GM19043 (cell line): Measurements from ENCODE around the gene DLGAP4.

Source experiments
- ATAC-seq: cut with Tn5 transposase; IDR thresholded peaks from one replicate; pipeline ENCODE4 v1.9.1; 2021; ENCODE audit warnings: low read depth; ENCODE audit not compliant: unreplicated experiment

Gene DLGAP4

DNA sequence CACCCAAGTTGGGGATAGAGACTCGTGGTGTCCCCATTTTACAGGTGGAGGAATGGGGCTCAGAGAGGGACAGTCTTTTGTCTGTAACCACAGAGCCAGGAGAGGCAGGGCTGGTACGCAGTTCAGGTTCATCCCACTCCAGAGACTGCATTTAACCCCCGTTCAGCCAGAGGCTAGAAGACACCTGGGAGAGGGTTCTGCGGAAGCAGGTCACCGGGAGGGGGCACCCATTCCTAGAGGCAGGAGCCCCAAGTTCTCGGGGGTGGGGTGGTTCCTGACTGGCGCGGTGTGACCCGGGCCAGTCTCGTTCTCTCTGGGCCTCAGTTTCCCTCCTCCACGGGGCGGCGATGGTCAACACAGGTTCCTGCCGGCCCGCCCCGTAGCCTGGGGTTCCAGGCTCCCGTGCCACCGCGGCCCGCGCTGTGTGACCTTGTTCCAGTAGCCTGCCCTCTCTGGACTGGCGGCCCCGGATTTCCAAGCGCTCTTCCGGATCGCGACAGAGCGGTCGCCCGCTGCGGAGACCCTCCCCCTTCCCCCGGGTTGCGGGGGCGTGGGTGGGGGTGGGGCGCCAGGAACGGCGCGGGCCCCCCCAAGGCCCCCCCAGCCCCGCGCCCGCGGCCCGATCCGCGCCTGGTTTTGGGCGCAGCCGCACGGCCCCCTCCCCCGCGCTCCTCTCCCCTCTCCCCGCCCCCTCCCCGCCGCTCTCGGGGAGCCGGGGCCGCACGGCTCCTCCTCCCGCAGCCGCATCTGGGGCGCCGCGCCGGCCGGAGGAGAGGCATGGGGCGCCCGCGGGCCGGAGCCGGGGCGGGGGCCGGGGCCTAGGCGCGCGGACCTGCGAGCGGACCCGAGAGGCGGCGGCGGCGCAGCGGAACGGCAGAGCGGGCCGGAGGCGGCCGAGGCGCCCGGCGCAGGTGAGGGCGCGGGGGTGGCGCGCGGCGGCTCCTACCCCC is at the start of gene DLGAP4:
TSS of gene DLGAP4 (plus strand) at position 738 of the 950 bp plus-strand sequence. CDS start 125,379 bp downstream, outside the sequence.
- ATAC-seq, result no peak

GRCh38 chr20:36259177-36260061 is 46.7 kb upstream of the DLGAP4 start:
- no peak for ATAC-seq

GRCh38 chr20:36260316-36260715 is 45.8 kb upstream of the DLGAP4 start:
- no peak for ATAC-seq

DNA sequence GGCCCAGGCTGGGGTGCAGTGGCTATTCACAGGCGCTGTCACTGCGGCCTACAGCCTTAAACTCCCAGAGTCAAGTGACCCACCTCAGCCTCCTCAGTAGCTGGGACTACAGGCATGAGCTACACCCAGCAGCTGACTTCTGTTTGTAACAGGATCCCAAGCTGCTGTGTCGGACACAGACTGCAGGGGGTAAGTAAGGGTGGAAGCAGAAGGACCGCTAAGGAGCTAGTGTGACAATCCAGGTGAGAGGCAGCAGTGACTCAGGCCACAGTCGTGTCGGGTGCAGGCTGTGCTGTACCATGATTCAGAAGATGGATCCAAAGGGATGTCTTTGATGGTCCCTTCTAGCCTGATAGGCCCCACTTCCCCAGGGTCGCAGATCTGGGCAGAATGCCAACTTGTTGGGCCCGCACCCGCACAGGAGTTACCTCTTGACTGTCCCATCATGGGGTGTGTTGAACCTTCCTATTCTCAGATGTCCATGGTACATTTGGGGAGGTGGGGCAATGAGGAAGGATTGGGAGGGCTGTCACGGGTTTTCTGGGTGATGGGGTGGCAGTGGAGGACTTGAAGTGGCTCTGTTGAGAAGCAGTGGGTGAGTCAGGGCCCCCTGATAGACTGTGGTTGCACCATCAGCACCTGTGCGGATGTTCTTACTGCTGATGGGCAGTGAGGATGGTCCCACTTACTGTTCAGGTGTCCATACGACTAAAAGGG is 44.6 kb upstream of the DLGAP4 start:
- ATAC-seq, result no peak

DNA sequence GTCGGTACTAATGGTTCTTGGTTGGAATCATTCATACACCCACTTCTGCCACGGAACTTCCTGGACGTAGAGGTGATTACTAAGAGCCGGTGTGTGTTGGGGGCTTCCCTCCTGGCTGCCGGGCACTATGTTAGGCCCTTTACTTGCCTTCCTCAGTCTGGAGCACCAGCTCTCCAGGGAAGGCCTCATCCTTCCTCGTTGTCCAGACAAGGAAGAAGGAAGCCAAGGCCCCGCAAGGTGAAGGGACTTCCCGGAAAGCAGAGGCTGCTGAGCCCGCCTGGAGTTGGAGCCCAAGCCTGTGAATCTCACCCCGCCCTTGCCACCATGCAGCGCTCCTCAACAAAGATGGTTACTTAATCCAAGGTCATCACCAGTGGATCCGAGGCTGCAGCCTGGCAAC is 43.7 kb upstream of the DLGAP4 start:
- ATAC-seq, result no peak

- ATAC-seq, result no peak
Measured at GRCh38 chr20:36264426-36265246, 41.5 kb upstream of the DLGAP4 start.

- ATAC-seq, result no peak
Measured at GRCh38 chr20:36266189-36266588, 40.0 kb upstream of the DLGAP4 start.

- no peak for ATAC-seq
Measured at GRCh38 chr20:36267605-36268381, 38.3 kb upstream of the DLGAP4 start.

DNA sequence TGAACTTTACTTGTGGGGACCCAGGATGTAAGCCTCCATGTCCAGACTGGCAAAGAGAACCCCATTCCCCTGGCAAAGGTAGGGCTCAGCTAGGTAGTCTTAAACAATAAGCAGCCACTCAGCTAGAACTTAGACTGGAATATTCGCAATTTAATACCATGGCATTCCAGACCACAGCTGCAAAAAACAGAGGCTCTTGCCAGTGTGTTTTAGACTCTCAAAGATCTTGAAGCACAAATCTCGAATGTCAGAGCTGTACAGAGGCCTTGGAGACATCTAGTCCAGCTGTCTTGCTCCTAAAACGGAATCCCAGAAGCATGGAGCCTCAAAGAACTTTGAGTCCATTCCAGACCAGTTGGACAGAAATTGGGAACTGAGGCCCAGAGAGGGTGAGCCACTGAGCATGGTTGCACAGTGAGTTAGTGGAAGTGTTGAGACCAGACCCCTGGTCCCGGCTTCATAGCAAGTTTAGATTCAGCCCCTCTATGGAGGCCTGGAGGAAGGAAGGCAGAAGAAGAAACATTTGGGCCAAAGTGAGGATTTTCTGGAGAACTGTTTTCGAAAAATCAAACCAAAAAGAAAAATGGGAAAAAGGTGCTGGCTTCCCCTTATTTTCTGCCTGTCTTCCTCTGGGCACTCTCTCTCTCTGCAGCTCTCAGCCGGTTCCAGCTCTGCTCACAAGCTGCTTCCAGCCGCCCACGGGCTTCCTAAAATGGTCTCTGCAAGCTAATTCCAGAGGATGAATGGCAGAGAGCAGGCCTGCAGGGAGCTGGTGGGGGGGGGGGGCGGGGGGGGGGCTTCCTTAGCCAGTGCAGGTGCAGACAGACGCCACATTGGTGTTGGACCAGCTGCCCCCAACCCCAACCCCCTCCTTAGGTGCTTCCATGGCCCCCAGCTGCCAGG is 37.4 kb upstream of the DLGAP4 start:
- ATAC-seq, result no peak

DNA sequence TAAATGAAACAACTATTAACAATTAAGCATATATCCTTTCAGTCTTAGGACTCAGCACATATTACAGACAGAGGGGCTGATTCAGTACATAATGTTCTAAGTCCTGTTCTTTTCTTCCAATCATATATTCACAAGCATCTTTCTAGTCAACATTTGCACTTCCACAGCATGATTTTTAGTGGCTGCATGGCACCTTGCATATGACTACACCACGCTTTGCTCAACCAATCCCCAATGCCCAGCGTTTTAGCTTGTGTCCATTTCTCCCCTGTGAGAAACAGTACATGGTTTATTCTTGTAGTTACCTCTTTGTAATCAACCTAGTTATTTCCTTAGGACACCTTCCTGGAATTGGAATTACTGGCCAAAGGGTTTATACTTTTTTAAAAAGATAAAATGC is 36.6 kb upstream of the DLGAP4 start:
- ATAC-seq, result no peak

DNA sequence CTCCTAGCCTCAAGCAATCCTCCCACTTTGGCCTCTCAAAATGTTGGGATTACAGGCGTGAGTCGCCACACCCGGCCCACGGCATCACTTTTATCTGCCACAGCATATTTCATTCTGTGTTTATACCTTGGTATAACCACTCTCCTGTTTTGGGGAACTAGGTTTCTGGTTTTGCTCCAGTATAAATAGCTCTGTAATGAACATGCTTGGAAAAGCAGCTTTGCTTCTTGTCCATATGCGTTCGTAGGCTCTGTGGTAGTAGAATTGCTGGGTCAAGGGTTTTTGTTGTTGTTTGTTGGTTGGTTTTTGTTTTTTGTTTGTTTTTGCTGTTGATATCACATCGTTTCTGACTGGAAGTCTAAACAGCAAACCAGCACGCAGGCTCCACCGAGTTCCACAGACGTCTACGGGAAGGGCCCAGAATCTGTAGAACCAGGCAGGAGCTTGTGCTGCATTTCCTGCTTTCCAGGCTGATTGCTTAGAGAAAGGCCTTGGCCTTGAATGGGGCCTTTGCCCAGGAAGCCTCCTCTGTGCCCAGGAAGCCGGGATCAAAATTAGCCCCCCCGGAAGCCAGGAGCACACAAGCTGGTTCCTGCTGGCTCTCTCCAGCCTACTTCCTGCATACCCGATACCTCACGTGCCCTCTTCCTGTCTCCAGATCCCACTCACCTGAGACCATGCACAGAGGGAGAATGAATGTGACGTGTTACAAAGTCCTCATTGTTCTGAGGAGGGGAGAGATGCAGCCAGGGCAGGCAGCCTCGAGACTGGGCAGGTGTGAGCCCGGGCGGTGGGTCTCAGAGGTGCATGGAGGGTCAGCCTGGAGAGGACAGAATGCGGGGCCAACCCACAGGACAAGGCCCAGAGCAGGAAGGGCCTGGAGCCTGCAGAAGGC is 35.1 kb upstream of the DLGAP4 start:
- ATAC-seq, result no peak

DNA sequence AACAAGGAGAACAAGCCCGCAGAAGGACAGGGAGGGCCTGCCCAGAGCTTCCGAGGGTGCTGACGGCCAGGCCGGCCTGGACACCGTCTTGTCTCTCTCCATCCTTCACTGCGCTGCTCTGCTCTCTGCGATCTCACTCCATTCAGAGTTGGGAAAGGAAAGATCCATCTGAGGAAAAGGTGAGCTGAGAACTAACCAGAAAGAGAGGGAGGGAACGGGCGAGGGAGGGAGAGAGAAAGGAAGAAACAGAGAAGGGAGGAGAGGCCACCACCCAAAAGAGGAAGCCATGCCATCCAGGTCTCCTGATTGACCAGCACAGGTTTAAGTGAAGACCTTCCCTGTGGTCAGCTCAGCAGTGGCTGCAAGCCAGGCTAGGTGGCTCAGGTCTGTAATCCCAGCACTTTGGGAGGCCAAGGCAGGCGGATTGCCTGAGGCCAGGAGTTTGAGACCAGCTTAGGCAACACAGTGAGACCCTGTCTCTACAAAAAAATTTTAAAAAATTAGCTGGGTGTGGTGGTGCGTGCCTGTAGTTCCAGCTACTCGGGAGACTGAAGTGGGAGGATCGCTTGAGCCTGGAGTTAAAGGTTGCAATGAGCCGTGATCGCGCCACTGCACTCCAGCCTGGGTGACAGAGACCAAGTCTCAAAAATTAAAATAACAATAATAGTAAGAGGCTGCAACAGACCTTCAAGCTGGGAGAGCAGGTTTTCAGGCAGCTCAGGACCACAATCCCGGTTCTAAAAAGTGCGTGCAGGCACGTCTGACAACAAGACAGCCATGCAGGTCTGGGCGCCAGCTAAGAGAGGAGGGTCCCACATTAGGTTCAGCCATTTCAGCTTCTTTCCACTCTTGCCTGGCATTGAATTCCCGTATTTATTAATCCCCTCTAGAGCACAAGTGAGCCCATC is 34.2 kb upstream of the DLGAP4 start:
- no peak for ATAC-seq

- no peak for ATAC-seq
Measured at GRCh38 chr20:36272547-36273220, 33.5 kb upstream of the DLGAP4 start.

- ATAC-seq, result no peak
Measured at GRCh38 chr20:36273414-36274180, 32.5 kb upstream of the DLGAP4 start.
